Hindlimb muscle (tissue), 1 donor: Measurements from ENCODE around the gene IQGAP2. TPM values are rescaled to one million over a fixed set of nuclear protein-coding genes. Genes with fewer than 3 reads are reported as not detected.
"Not testable (repeated sequence)": the region's sequence is repeated elsewhere in the genome, so short reads cannot be mapped to it uniquely, and the experiment has no call there.

Experiments
- DNase-seq: peaks from one replicate; pipeline ENCODE4 v3.0.0-alpha.2; 2013
- polyA plus RNA-seq: library from polyadenylated mRNA; unstranded; fragments of 120-200 nt; gene quantifications from one replicate; pipeline ENCODE4 v1.2.1, GENCODE V29; 2013; ENCODE audit not compliant: insufficient read length

IQGAP2 gene
- polyA plus RNA-seq, 1 donor = 6.6 TPM

GRCh38 chr5:76720988-76721569, 318.0 kb downstream of the IQGAP2 start:
- DNase-seq = no peak

DNA sequence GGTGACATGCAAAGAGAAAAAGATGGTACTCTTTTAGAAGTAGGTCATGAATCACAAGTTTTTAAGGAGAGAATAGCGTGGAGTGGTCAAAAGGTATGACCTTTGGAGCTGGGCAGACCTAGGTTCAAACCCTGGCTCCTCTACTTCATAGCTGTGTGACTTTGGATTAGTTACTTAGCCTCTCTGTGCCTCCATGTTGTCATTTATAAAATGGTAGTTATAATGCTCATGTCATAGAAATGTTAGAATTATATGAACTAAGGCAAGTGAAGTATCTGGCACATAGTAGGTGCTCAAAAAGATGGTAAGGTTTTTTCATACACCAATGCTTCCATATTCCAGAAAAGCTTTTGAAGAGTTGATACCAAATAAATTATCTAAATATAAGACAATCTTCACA, 320.2 kb downstream of the IQGAP2 start:
- DNase-seq = no peak

DNA sequence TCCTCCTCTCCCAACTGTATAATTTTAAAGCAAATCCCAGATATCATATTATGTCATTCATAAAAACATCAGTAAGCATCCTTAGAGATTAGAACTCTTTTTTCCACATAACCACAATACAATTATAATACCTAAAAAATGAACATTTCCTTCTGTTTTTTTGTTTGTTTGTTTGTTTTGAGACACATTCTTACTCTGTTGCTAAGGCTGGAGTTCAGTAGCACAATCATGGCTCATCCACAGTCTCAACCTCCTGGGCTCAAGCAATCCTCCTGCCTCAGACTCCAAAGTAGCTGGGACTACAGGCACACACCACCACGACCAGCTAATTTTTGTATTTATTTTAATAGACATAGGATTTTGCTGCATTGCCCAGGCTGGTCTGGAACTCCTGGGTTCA, 320.8 kb downstream of the IQGAP2 start:
- no peak for DNase-seq

DNA sequence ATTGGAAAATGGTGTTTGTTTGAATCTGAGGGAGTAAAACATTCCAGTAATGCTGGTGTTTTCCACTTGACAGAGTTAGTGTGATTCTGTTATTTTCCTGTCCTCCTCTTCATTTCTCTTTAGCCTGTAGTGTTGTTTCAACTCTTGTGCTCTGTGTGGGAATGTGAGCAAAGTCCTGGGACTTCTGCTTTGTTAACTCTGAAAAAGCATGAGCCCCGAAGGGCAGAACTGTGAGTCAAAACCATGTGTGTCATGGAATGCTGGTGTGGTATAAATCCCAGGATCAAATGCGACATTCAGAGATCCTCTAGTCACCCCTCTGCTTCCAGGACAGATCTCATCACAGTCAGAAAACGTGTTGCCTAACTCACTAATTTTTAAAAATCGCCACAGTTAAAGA, 321.8 kb downstream of the IQGAP2 start:
- DNase-seq = no peak

GRCh38 chr5:76728965-76729364, 325.9 kb downstream of the IQGAP2 start:
- no peak for DNase-seq

DNA sequence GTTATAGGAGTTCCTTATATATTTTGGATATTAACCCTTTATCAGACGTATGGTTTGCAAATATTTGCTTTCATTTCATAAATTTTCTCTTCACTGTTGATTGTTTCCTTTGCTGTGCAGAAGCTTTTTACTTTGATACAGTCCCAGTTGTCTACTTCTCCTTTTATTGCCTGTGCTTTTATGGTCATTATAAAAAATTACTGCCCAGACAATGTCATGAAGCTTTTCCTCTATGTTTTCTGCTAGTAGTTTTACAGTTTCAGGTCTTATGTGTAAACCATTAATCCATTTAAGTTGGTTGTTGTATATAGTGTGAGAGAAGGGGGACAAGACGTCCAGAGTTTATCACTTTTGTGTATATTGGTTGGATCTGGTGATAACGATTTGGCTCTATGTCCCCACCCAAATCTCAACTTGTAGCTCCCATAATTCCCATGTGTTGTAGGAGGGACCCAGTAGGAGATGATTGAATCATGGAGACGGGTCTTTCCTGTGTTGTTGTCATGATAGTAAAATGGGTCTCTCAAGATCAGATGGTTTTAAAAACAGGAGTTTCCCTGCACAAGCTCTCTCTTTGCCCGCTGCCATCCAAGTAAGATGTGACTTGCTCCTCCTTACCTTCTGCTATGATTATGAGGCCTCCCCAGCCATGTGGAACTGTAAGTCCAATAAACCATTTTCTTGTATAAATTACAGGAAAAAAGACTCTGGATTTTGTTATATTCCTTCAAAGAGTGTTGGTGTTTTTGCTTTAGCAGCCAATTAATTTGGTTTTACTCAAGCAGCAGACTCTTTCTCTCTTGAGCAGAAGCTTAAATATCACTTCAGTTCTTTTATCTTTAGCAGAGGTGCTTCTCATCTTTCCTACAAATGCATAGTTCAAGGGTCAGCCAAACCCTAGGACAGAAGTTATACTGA, 326.5 kb downstream of the IQGAP2 start:
- DNase-seq = no peak

DNA sequence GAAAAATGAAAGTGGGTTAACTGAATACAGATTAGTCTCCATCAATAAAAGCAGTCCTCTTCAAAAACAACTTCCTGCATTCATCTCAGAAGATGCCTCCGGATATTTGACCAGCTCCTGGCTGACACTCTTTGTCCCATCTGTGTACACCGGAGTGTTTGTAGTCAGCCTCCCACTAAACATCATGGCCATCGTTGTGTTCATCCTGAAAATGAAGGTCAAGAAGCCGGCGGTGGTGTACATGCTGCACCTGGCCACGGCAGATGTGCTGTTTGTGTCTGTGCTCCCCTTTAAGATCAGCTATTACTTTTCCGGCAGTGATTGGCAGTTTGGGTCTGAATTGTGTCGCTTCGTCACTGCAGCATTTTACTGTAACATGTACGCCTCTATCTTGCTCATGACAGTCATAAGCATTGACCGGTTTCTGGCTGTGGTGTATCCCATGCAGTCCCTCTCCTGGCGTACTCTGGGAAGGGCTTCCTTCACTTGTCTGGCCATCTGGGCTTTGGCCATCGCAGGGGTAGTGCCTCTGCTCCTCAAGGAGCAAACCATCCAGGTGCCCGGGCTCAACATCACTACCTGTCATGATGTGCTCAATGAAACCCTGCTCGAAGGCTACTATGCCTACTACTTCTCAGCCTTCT, 329.4 kb downstream of the IQGAP2 start:
- DNase-seq = no peak

DNA sequence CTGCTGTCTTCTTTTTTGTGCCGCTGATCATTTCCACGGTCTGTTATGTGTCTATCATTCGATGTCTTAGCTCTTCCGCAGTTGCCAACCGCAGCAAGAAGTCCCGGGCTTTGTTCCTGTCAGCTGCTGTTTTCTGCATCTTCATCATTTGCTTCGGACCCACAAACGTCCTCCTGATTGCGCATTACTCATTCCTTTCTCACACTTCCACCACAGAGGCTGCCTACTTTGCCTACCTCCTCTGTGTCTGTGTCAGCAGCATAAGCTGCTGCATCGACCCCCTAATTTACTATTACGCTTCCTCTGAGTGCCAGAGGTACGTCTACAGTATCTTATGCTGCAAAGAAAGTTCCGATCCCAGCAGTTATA, 329.9 kb downstream of the IQGAP2 start:
- DNase-seq = no peak

DNA sequence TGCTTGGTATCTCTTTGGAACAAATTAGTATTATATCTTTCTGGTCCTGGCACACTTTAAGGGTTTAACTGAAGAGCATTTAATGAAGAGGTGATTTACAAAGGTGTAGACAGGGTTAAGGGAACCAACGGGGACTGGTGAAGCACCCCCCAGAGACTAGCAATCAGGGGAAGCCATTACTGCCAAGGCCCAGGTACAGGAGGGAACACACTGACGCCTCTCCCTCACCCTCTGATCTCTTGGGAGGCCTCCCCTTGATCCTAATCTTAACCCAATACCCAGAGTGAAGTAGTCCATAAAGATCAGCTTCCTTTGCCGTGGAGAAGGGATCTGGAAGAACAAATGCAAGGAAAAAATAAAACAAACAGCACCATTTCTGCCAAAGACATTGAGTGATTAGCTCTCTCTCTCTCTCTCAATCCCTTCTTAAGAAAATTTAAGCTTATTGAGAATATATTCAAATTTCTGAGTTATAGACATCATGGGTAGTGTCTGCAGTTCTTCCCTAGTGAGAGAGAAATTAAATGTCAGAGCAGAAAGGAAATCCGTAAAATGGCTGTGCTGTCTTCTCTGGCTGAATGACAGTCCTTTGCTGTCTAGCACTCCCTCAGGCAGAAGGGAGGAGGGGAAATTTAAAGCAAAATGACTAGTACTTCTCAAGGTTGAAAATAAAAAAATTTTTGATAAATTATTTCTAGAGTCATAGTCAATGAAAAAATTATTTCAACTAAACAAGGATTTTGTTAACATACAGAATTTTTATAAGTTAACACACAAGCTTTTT, 332.9 kb downstream of the IQGAP2 start:
- DNase-seq = no peak

- peak; percentile 63 for DNase-seq
Observed at GRCh38 chr5:76736679-76737556, 333.8 kb downstream of the IQGAP2 start.

GRCh38 chr5:76737846-76738245, 334.8 kb downstream of the IQGAP2 start:
- no peak for DNase-seq

GRCh38 chr5:76741506-76741905, 338.4 kb downstream of the IQGAP2 start:
- DNase-seq = not testable (repeated sequence)

DNA sequence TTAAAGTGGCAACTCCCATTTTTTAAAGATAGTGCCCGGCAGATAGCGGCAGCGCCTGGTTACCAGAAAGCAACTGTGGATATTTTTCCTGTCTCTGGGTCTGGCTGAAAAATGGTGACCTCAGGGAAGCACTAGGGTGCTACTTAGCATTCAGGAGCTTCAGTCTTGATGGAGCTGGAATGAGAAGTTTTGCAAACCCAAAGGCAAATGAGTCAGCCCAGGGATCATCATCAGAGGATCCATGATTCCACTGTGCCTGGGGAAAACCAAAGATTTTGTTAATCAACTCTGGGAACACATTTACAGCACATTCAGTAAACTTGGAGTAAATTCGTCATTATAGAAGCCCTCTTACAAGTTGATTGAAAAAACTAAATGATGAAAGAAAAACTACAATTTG, 339.5 kb downstream of the IQGAP2 start:
- DNase-seq = no peak

- DNase-seq = no peak
Observed at GRCh38 chr5:76744632-76745031, 341.5 kb downstream of the IQGAP2 start.

DNA sequence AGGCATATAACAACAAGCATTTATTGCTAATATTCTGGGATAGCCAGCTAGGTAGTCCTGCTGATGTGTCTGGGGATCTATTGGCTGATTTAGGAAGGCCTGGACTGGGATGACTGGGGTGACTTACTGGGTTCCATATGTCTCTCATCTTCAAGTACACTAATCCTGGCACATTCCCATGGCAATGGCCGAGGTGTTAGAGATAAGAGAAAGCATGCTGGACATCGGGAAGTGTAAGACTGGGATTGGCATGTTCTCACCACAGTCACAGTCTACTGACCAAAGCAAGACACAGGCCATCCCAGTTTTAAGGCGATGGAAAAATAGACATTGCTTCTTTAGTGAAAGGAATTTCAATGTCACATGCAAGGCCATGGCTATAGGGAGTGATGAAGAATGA, 342.6 kb downstream of the IQGAP2 start:
- no peak for DNase-seq

DNA sequence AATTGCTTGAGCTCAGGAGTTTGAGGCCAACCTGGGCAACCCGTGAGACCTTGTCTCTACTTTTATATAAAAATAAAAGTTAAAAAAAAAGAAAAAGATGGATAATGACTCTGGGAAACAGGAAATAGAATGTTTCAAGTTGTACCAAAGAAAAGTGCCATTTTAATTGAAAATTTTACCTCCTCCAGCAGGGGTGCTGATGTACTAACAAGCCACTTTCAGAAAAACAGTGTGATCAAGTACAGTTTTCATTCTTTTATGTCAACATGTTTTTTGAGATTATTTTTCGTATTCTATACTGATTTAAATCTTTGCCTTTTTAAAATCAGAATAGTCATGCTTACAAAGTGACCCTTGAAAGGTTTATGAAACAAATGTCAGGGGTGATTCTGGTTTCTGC, 343.6 kb downstream of the IQGAP2 start:
- no peak for DNase-seq

DNA sequence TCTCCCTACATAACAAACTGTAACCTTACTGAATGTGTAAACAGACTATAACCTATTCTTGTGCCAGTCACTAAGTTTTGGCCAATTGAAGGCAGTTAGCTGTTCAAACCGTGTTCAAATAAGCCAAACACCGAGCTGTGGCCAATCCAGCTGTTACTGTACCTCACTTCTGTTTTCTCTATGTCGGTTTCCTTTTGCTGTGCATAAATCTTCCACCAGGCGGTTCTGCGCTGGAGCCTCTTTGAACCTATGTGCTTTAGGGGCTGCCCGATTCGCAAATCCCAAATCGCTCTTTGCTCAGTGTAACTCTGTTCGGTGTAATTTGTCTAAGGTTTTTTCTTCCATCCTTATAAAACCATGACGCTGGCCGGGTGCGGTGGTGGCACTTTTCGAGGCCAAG, 344.6 kb downstream of the IQGAP2 start:
- no peak for DNase-seq

- no peak for DNase-seq
Observed at GRCh38 chr5:76751291-76751690, 348.2 kb downstream of the IQGAP2 start.

DNA sequence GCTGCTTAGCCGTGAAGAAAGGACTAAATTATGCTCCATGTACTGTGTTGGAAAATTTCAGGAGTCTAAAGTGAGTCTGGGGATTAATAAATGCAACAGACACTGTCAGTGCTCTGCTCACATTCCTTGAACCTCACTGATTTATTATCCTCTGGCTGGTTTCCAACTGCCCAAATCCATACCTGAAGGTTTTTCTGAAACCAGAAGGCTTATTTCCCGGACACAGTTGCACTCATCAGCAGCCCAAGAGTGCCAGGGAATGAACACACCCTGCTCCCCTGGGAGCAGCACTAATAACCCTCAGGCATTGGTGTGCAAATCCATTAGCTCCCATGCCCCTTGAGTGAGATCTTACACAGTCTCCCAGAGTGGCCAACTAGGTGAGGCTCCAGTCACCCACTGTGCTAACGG, 351.6 kb downstream of the IQGAP2 start:
- no peak for DNase-seq

DNA sequence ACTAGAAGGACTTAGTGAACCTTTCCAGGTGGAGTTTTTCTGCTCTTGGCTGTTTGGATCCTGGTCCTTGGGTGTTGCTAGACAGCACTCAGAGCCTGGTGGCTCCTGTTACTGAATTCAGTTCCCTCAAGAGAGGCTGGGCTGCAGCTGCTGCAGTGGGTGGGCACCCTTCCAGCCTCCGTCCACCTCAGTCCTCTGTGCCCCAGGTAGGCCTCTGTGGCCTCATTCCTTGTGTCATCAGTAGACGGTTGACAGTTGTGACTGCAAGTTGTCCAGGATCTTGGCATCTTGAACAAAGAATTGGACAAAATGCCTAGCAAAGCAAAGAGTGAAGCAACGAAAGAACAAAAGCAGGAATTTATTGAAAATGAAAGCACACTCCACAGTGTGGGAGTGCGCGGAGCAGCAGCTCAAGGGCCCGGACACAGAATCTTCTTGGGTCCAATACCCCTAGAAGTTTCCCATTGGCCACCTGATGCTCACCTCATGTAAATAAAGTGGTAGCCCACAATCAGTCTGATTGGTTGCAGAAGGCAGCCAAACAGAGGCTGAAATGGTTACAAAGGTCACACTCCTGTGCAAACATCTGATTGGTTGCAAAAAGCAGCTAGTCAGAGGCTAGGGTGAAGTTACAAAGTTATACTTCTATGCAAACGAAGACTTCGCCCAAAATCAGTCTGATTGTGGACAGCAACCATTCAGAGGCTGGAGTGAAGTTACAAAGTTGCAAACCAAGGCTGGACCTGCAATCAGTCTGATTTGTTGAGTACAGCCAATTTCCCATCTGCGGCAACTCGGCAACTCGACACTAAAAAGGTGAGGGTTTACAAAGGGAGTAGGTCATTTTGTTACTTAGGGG, 352.9 kb downstream of the IQGAP2 start:
- DNase-seq = no peak

DNA sequence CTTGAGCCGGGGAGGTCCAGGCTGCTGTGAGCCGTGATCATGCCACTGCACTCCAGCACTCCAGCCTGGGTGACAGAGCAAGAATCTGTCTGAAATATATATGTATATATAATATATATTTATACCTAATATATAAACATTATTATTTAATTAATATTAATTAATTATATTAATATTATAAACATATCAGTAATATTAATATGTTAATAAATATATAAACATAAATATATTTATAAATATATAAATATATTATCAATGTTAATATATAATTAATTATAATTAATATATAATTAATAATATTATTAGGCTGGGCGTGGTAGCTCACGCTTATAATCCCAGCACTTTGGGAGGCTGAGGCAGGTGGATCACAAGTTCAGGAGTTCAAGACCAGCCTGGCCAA, 354.0 kb downstream of the IQGAP2 start:
- no peak for DNase-seq
